CD4-positive, alpha-beta memory T cell (primary cell): ENCODE results near the gene AKR1C3. TPM values are rescaled to one million over a fixed set of nuclear protein-coding genes. Genes with fewer than 3 reads are reported as not detected.
A peak's percentile ranks its signal among the peaks of the same experiment; 100 is the strongest.
"Not testable (repeated sequence)": the region's sequence is repeated elsewhere in the genome, so short reads cannot be mapped to it uniquely, and the experiment has no call there.

ENCODE experiments used
- CTCF ChIA-PET: fragments of 350-600 bp; sonication (Branson Sonifier 250); formaldehyde crosslinking; loops from one replicate; lab custom pipeline; 2021; ENCODE audit warnings: inconsistent platforms; ENCODE audit not compliant: partially characterized antibody; lab: Charles Lee
- POLR2A ChIA-PET: fragments of 350-600 bp; sonication (Branson Sonifier 250); formaldehyde crosslinking; loops from one replicate; lab custom pipeline; 2021; ENCODE audit not compliant: partially characterized antibody; lab: Charles Lee
- DNase-seq, 5 donors: peaks; one replicate each; pipeline versions ENCODE4 v3.0.0 to v3.0.0-alpha.2; 2020 to 2022; ENCODE audit warnings: mixed read lengths in 1 of 5
- H3K27ac ChIP-seq: one replicate; pipeline ENCODE4 v1.7.0; 2013; ENCODE audit warnings: low read depth, low read length
- H3K27me3 ChIP-seq: 2 replicates; pipeline ENCODE4 v1.7.0; 2013; ENCODE audit warnings: mild to moderate bottlenecking, low read length, moderate library complexity; ENCODE audit not compliant: insufficient read depth
- H3K36me3 ChIP-seq: 2 replicates; pipeline ENCODE4 v1.7.0; 2013; ENCODE audit warnings: mild to moderate bottlenecking, low read length, moderate library complexity; ENCODE audit not compliant: insufficient read depth
- H3K4me1 ChIP-seq: 2 replicates; pipeline ENCODE4 v1.7.0; 2013; ENCODE audit warnings: mild to moderate bottlenecking, low read length, moderate library complexity; ENCODE audit not compliant: insufficient read depth
- H3K4me3 ChIP-seq, 2 donors: one replicate each; pipeline ENCODE4 v1.7.0; 2013; ENCODE audit warnings: low read length in 2 of 2, mild to moderate bottlenecking in 1 of 2
- H3K9me3 ChIP-seq, 2 donors: one replicate each; pipeline ENCODE4 v1.7.0; 2013; ENCODE audit warnings: low read length in 2 of 2, control low read depth in 1 of 2; ENCODE audit not compliant: control insufficient read depth in 1 of 2
- H3K27ac Mint-ChIP-seq, 7 donors: one replicate each; pipeline ENCODE4 v1.8.0; 2020 to 2021; ENCODE audit warnings: mixed read lengths in 7 of 7, mild to moderate bottlenecking in 6 of 7, inconsistent platforms in 3 of 7, moderate library complexity in 3 of 7
- H3K27me3 Mint-ChIP-seq, 2 donors: one replicate each; pipeline ENCODE4 v1.8.0; 2020 to 2021; ENCODE audit warnings: mixed read lengths in 2 of 2
- H3K36me3 Mint-ChIP-seq, 2 donors: one replicate each; pipeline ENCODE4 v1.8.0; 2020 to 2021; ENCODE audit warnings: mixed read lengths in 2 of 2, inconsistent platforms in 1 of 2, mild to moderate bottlenecking in 1 of 2
- H3K4me1 Mint-ChIP-seq, 4 donors: one replicate each; pipeline ENCODE4 v1.8.0; 2020 to 2021; ENCODE audit warnings: mixed read lengths in 4 of 4, mild to moderate bottlenecking in 1 of 4
- H3K4me3 Mint-ChIP-seq, 8 donors: one replicate each; pipeline ENCODE4 v1.8.0; 2020 to 2021; ENCODE audit warnings: mixed read lengths in 8 of 8, mild to moderate bottlenecking in 7 of 8, moderate library complexity in 6 of 8, inconsistent platforms in 3 of 8
- H3K9me3 Mint-ChIP-seq, 8 donors: one replicate each; pipeline ENCODE4 v1.8.0; 2020 to 2021; ENCODE audit warnings: mixed read lengths in 8 of 8, mild to moderate bottlenecking in 5 of 8, inconsistent platforms in 3 of 8, moderate library complexity in 1 of 8
- intact Hi-C: fragments of 100-400 bp; cut with micrococcal nuclease; formaldehyde crosslinking; loops from one replicate; pipeline ENCODE4 v1.15.1; 2023
- polyA plus RNA-seq, 2 donors: library from polyadenylated mRNA; unstranded; fragments of 300-500 nt; fragmentation: Illumina TruSeq; gene quantifications; one replicate each; pipeline ENCODE4 v1.2.3, GENCODE V29; 2021
- total RNA-seq, 2 experiments: library from RNA; stranded (reverse); gene quantifications; one replicate each; pipeline ENCODE4 v1.2.3, GENCODE V29; 2021

AKR1C3 gene
- total and polyA plus RNA-seq, 4 experiments from 2014 or later: 3.4 to 19.4 (median 5.2) TPM

DNA sequence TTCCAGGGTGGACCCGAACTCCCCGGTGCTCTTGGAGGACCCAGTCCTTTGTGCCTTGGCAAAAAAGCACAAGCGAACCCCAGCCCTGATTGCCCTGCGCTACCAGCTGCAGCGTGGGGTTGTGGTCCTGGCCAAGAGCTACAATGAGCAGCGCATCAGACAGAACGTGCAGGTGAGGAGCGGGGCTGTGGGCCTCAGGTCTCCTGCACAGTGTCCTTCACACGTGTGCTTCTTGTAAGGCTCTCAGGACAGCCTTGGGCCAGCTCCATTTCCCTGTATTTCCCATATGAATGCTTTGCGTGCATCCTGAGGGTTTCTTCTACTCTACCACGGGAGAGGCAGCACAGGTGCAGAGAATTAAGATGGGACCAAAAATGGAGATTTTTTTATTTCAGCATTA lies 8.3 kb downstream of the AKR1C3 start:
- Mint-ChIP-seq H3K27ac (peak overlapping the region in 1 of 7 donors; percentile 8), H3K36me3 (peaks cover 6 to 11% of the 10 kb centered on the region in 2 donors)
- H3K4me1 Mint-ChIP-seq, H3K27me3 Mint-ChIP-seq, H3K27ac ChIP-seq, H3K27me3 ChIP-seq, POLR2A ChIA-PET, H3K36me3 ChIP-seq, CTCF ChIA-PET, H3K4me3 ChIP-seq, intact Hi-C loops, H3K9me3 ChIP-seq, H3K4me1 ChIP-seq, H3K4me3 Mint-ChIP-seq, DNase-seq, H3K9me3 Mint-ChIP-seq: not testable (repeated sequence)

GRCh38 chr10:5103481-5103880 lies 9.3 kb downstream of the AKR1C3 start:
- POLR2A ChIA-PET: no interaction called here
- H3K27me3 Mint-ChIP-seq: peaks cover 0 to 1% of the 10 kb centered on the region in 2 donors
- H3K36me3 Mint-ChIP-seq: peaks cover 10 to 11% of the 10 kb centered on the region in 2 donors
- H3K4me1 ChIP-seq: no peaks in the 10 kb centered on the region
- H3K36me3 ChIP-seq: no peaks in the 10 kb centered on the region
- H3K9me3 Mint-ChIP-seq: no peaks in the 10 kb centered on the region
- intact Hi-C loops: no loop called here
- H3K4me3 Mint-ChIP-seq: no peak overlapping the region
- H3K4me1 Mint-ChIP-seq: no peaks in the 10 kb centered on the region
- H3K27ac ChIP-seq: no peak overlapping the region
- H3K4me3 ChIP-seq: no peak overlapping the region
- CTCF ChIA-PET: no interaction called here
- no peaks in the 10 kb centered on the region for H3K9me3 ChIP-seq
- H3K27me3 ChIP-seq: no peaks in the 10 kb centered on the region
- DNase-seq: no peak
- no peak overlapping the region for H3K27ac Mint-ChIP-seq

GRCh38 chr10:5105626-5106025 lies 11.4 kb downstream of the AKR1C3 start:
- Histone ChIP-seq H3K27me3 (no peaks in the 10 kb centered on the region), H3K4me1 (no peaks in the 10 kb centered on the region), H3K4me3 (no peak overlapping the region), H3K27ac (no peak overlapping the region), H3K36me3 (no peaks in the 10 kb centered on the region), H3K9me3 (no peaks in the 10 kb centered on the region)
- Mint-ChIP-seq H3K27ac (peak overlapping the region in 1 of 7 donors; percentile 8), H3K36me3 (peaks cover 10 to 11% of the 10 kb centered on the region in 2 donors), H3K9me3 (peaks cover 0 to 3% (median 0%) of the 10 kb centered on the region in 8 donors), H3K4me1 (no peaks in the 10 kb centered on the region), H3K4me3 (no peak overlapping the region), H3K27me3 (no peaks in the 10 kb centered on the region)
- CTCF ChIA-PET: no interaction called here
- intact Hi-C loops: no loop called here
- no peak for DNase-seq
- POLR2A ChIA-PET: no interaction called here

DNA sequence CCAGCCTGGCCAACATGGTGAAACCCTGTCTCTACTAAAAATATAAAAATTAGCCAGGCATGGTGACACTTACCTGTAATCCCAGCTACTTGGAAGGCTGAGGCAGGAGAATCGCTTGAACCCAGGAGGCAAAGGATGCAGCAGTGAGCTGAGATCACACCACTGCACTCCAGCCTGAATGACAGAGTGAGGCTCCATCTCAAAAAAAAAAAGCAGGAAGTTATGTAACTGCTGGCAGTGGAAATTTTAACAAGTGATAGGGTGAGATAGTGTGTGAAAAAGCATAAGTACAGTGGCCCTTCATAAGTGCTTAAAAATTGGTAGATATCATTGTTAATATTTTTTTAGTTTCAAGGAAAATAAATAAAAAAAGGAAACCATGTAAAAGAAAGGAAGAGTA lies 12.3 kb downstream of the AKR1C3 start:
- CTCF ChIA-PET: interaction anchor here (0.6 kb wide), 1 partner anchor 821 kb away, joined by 3 read pairs; no protein-coding TSS in a partner anchor
- H3K27me3 Mint-ChIP-seq: no peaks in the 10 kb centered on the region
- Histone ChIP-seq H3K4me3 (no peak overlapping the region), H3K9me3 (no peaks in the 10 kb centered on the region), H3K27me3 (no peaks in the 10 kb centered on the region), H3K27ac (no peak overlapping the region), H3K4me1 (no peaks in the 10 kb centered on the region), H3K36me3 (no peaks in the 10 kb centered on the region)
- DNase-seq: no peak
- no peak overlapping the region for H3K27ac Mint-ChIP-seq
- intact Hi-C loops: no loop called here
- H3K9me3 Mint-ChIP-seq: peaks cover 0 to 3% (median 0%) of the 10 kb centered on the region in 8 donors
- POLR2A ChIA-PET: no interaction called here
- no peaks in the 10 kb centered on the region for H3K4me1 Mint-ChIP-seq
- H3K4me3 Mint-ChIP-seq: no peak overlapping the region
- peaks cover 10 to 11% of the 10 kb centered on the region in 2 donors for H3K36me3 Mint-ChIP-seq

GRCh38 chr10:5107860-5108526 lies 13.8 kb downstream of the AKR1C3 start:
- Histone ChIP-seq H3K27ac (no peak overlapping the region), H3K9me3 (no peaks in the 10 kb centered on the region), H3K27me3 (no peaks in the 10 kb centered on the region), H3K36me3 (no peaks in the 10 kb centered on the region), H3K4me3 (no peak overlapping the region), H3K4me1 (no peaks in the 10 kb centered on the region)
- Mint-ChIP-seq H3K36me3 (peaks cover 10 to 11% of the 10 kb centered on the region in 2 donors), H3K4me3 (no peak overlapping the region), H3K4me1 (no peaks in the 10 kb centered on the region), H3K27ac (no peak overlapping the region), H3K9me3 (peaks cover 0 to 3% (median 0%) of the 10 kb centered on the region in 8 donors), H3K27me3 (no peaks in the 10 kb centered on the region)
- no peak for DNase-seq
- ChIA-PET POLR2A (no interaction called here), CTCF (no interaction called here)
- intact Hi-C loops: no loop called here

GRCh38 chr10:5108658-5109416 lies 14.6 kb downstream of the AKR1C3 start:
- POLR2A ChIA-PET: no interaction called here
- intact Hi-C loops: no loop called here
- no peak overlapping the region for H3K27ac Mint-ChIP-seq
- no peak overlapping the region for H3K4me3 Mint-ChIP-seq
- CTCF ChIA-PET: no interaction called here
- Histone ChIP-seq H3K27me3 (no peaks in the 10 kb centered on the region), H3K27ac (no peak overlapping the region), H3K9me3 (no peaks in the 10 kb centered on the region), H3K4me1 (no peaks in the 10 kb centered on the region), H3K4me3 (no peak overlapping the region), H3K36me3 (no peaks in the 10 kb centered on the region)
- DNase-seq: no peak
- no peaks in the 10 kb centered on the region for H3K27me3 Mint-ChIP-seq
- no peaks in the 10 kb centered on the region for H3K4me1 Mint-ChIP-seq
- H3K9me3 Mint-ChIP-seq: peaks cover 0 to 3% (median 0%) of the 10 kb centered on the region in 8 donors
- peaks cover 7 to 10% of the 10 kb centered on the region in 2 donors for H3K36me3 Mint-ChIP-seq

DNA sequence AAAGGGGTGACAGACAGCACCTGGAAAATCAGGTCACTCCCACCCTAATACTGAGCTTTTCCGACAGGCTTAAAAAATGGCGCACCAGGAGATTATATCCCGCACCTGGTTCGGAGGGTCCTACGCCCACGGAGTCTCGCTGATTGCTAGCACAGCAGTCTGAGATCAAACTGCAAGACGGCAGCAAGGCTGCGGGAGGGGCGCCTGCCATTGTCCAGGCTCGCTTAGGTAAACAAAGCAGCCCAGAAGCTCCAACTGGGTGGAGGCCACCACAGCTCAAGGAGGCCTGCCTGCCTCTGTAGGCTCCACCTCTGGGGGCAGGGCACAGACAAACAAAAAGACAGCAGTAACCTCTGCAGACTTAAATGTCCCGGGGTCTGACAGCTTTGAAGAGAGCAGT lies 15.6 kb downstream of the AKR1C3 start:
- CTCF ChIA-PET: interaction anchor here (0.6 kb wide), 1 partner anchor 1989 kb away, joined by 3 read pairs; no protein-coding TSS in a partner anchor
- POLR2A ChIA-PET, H3K27me3 ChIP-seq: not testable (repeated sequence)

More for the DNA sequence above, 15.6 kb downstream of the AKR1C3 start:
- H3K27me3 Mint-ChIP-seq, H3K4me3 Mint-ChIP-seq, H3K9me3 ChIP-seq, H3K9me3 Mint-ChIP-seq, H3K4me3 ChIP-seq, H3K27ac Mint-ChIP-seq, H3K36me3 ChIP-seq, H3K4me1 ChIP-seq, H3K27ac ChIP-seq, H3K4me1 Mint-ChIP-seq, DNase-seq, intact Hi-C loops: not testable (repeated sequence)
- H3K36me3 Mint-ChIP-seq: peaks cover 7 to 10% of the 10 kb centered on the region in 2 donors
